ENCODE measurements around the gene HES5. TPM values are rescaled to one million over a fixed set of nuclear protein-coding genes. Genes with fewer than 3 reads are reported as not detected.

HES5 gene
- total and polyA plus RNA-seq, 2 donors (not counting 1 experiment from before 2014, with no cell fraction given) = not detected

GRCh38 chr1:2513939-2514652 lies 16.0 kb downstream of the HES5 start:
- Histone ChIP-seq H4K20me1 (ENCODE audit: control insufficient read depth, extremely low read depth, insufficient read depth, low read length) (no peaks in the 10 kb centered on the region), H3K4me3 (replicated peaks in 1 of 4; ENCODE audit: control extremely low read depth in 1 of 4, insufficient read depth in 1 of 4, low read depth in 3 of 4, low read length in 4 of 4) (no peak overlapping the region), H3K9ac (ENCODE audit: insufficient read depth, low read length) (no peak overlapping the region), H3K9me3 (ENCODE audit: control insufficient read depth, insufficient read depth, low read depth, low read length) (no peaks in the 10 kb centered on the region), H3K27me3 (ENCODE audit: control insufficient read depth, insufficient read depth, low read length) (no peaks in the 10 kb centered on the region), H2AFZ (ENCODE audit: low read length) (no peak overlapping the region), H3K4me1 (ENCODE audit: control insufficient read depth, extremely low read depth, insufficient read depth, low read length) (no peaks in the 10 kb centered on the region), H3K27ac (ENCODE audit: insufficient read depth, low read length) (no peak overlapping the region), H3K36me3 (ENCODE audit: control insufficient read depth, insufficient read depth, low read length) (peaks cover 25% of the 10 kb centered on the region), H3K79me2 (ENCODE audit: control insufficient read depth, insufficient read depth, low read length) (no peaks in the 10 kb centered on the region), H3K4me2 (ENCODE audit: extremely low read depth, insufficient read depth, low read length) (no peak overlapping the region)
- no peak for DNase-seq (ENCODE audit: low read depth in 2 of 2)
- TF ChIP-seq CTCF (conservative IDR thresholded peaks at IDR 0.05 in 1 of 2, IDR thresholded peaks at IDR 0.05 in 1 of 2; ENCODE audit: low read depth in 1 of 2, low read length in 2 of 2) (no peak), EZH2 (IDR thresholded peaks at IDR 0.05; ENCODE audit: low read length, missing control alignments) (no peak)

GRCh38 chr1:2512862-2513421 lies 17.1 kb downstream of the HES5 start:
- H3K36me3 ChIP-seq (ENCODE audit: control insufficient read depth, insufficient read depth, low read length) = peaks cover 21% of the 10 kb centered on the region
- no peaks in the 10 kb centered on the region for H3K27me3 ChIP-seq (ENCODE audit: control insufficient read depth, insufficient read depth, low read length)

More at GRCh38 chr1:2512862-2513421, 17.1 kb downstream of the HES5 start:
- DNase-seq (ENCODE audit: low read depth in 2 of 2) = no peak
- Histone ChIP-seq H3K27ac (ENCODE audit: insufficient read depth, low read length) (no peak overlapping the region), H2AFZ (ENCODE audit: low read length) (no peak overlapping the region), H3K9ac (ENCODE audit: insufficient read depth, low read length) (no peak overlapping the region), H4K20me1 (ENCODE audit: control insufficient read depth, extremely low read depth, insufficient read depth, low read length) (no peaks in the 10 kb centered on the region), H3K4me1 (ENCODE audit: control insufficient read depth, extremely low read depth, insufficient read depth, low read length) (no peaks in the 10 kb centered on the region), H3K79me2 (ENCODE audit: control insufficient read depth, insufficient read depth, low read length) (no peaks in the 10 kb centered on the region), H3K4me2 (ENCODE audit: extremely low read depth, insufficient read depth, low read length) (no peak overlapping the region), H3K4me3 (replicated peaks in 1 of 4; ENCODE audit: control extremely low read depth in 1 of 4, insufficient read depth in 1 of 4, low read depth in 3 of 4, low read length in 4 of 4) (no peak overlapping the region), H3K9me3 (ENCODE audit: control insufficient read depth, insufficient read depth, low read depth, low read length) (no peaks in the 10 kb centered on the region)
- TF ChIP-seq CTCF (conservative IDR thresholded peaks at IDR 0.05 in 1 of 2, IDR thresholded peaks at IDR 0.05 in 1 of 2; ENCODE audit: low read depth in 1 of 2, low read length in 2 of 2) (no peak), EZH2 (IDR thresholded peaks at IDR 0.05; ENCODE audit: low read length, missing control alignments) (no peak)

All from fibroblast of lung (primary cell).